Measurements from ENCODE around the gene TAF11L8.
"Not testable (repeated sequence)": the region's sequence is repeated elsewhere in the genome, so short reads cannot be mapped to it uniquely, and the experiment has no call there.

Gene TAF11L8

GRCh38 chr5:17590860-17591259 is at the start of gene TAF11L8:
Gene TAF11L8, minus strand, starts transcription at chr5:17590960.
- DNase-seq (ENCODE audit: low read depth, low spot score): not testable (repeated sequence)

DNA sequence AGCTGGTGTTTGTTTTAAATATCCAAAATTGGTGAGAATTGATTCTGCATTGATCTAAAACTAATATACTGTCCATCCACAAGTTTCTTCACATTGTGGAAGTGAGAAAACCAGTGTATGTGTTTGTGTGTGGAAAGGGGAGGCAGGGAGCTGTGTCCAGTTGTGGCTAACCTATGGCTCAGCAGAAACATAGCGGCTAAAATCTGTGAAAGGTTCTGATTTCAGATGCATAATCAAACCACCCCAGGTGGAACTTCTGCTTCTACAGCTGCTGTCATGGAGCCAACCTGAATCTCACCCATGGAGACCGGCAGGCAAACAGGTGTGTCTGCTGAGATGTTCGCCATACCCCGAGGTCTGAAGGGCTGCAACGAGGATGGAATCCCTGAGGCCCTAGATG is 43.4 kb upstream of the TAF11L8 start, which contains the start of gene TAF11L14:
Gene TAF11L14 (plus strand): TSS at position 301 of the 400 bp plus-strand sequence.
- DNase-seq (ENCODE audit: low read depth, low spot score): no peak

GRCh38 chr5:17631788-17632187 is 41.0 kb upstream of the TAF11L8 start, which contains the start of gene TAF11L13:
Gene TAF11L13, plus strand, starts transcription at chr5:17632088.
- not testable (repeated sequence) for DNase-seq (ENCODE audit: low read depth, low spot score)

DNA sequence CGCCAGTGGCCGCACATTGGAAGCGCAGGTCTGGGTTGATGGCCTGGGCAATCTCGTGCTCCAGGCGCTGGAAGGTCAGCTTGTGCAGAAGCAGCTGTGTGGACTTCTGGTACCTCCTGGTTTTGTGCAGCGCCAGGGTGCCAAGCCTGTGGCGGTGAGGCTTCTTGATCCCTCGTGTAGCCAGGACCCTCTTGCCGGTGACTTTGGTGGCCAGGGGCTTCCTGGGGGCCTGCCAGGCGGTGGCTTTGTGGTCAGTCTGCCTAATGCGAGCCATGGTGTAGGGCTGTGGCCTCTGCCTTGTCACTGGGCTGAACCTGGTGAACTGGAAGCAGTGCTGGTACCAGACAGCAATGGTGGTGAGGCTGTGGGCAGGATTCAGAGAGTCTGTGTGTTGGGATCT is 34.9 kb upstream of the TAF11L8 start:
- DNase-seq (ENCODE audit: low read depth, low spot score): no peak

- no peak for DNase-seq (ENCODE audit: low read depth, low spot score)
Observed at GRCh38 chr5:17620627-17621026, 29.9 kb upstream of the TAF11L8 start.

DNA sequence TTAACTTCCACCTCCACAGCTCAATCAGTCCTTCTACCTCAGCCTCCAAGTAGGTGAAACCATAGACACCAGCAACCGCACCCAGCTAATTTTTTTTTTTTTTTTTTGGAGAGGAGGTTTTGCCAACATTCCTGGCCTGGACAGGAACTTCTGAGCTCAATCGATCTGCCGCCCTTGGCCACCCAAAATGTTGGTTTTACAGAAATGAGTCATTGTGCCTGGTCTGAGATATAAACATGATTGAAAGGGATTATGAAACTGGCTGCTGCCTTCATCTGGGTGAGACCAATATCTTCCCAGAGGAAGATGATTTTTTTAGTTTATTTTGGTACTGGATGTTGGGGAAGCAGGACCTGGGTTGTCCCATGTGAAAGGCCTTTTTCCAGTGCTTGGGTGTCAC is 28.6 kb upstream of the TAF11L8 start:
- no peak for DNase-seq (ENCODE audit: low read depth, low spot score)

GRCh38 chr5:17614872-17615605 is 24.3 kb upstream of the TAF11L8 start:
- no peak for DNase-seq (ENCODE audit: low read depth, low spot score)

GRCh38 chr5:17610092-17610491 is 19.3 kb upstream of the TAF11L8 start, which contains the start of gene TAF11L12:
Gene TAF11L12, plus strand, starts transcription at chr5:17610392.
- DNase-seq (ENCODE audit: low read depth, low spot score): not testable (repeated sequence)

GRCh38 chr5:17607461-17607860 is 16.7 kb upstream of the TAF11L8 start:
- not testable (repeated sequence) for DNase-seq (ENCODE audit: low read depth, low spot score)

GRCh38 chr5:17604951-17605350 is 14.2 kb upstream of the TAF11L8 start:
- DNase-seq (ENCODE audit: low read depth, low spot score): no peak

DNA sequence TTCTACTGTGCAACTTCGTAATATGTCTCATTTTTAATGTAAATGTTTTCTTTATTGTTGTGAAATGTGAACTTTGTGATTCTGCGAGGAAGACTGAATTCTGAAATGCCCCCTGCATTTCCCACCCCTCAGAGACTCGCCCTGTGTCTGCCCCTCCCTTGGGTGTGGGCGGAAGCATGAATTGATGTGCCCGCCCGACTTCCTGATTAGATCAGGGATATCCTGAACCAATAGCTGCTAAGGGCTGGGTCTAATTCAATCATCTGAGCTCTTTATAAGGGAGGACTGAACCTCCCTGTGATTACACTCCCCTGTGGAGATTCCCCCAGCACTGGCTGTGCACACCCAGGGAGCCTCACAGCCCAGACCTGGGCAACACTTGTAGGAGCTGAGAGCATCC is 13.1 kb upstream of the TAF11L8 start, which contains the start of gene TAF11L11:
Gene TAF11L11 (plus strand): TSS at position 304 of the 400 bp plus-strand sequence.
- DNase-seq (ENCODE audit: low read depth, low spot score): not testable (repeated sequence)

GRCh38 chr5:17597728-17598127 is 7.0 kb upstream of the TAF11L8 start, which contains the start of gene TAF11L10:
Gene TAF11L10, minus strand, starts transcription at chr5:17597828.
- DNase-seq (ENCODE audit: low read depth, low spot score): not testable (repeated sequence)

DNA sequence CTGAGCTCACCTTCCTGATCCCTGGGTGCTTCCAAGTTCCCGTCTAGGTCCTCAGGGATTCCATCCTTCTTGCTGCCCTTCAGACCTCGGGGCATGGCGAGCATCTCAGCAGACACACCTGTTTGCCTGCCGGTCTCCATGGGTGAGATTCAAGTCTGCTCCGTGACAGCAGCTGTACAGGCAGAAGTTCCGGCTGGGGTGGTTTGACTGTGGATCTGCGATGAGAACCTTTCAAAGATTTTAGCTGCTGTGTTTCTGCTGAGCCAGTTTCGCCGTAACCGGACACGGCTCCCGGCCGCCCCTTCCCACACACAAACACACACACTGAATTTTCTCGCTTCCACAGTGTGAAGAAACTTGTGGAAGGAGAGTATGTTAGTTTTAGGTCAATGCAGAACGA is 3.5 kb upstream of the TAF11L8 start, which contains the start of gene TAF11L9:
Gene TAF11L9 (minus strand): TSS at position 140 of the 400 bp plus-strand sequence.
- not testable (repeated sequence) for DNase-seq (ENCODE audit: low read depth, low spot score)

DNA sequence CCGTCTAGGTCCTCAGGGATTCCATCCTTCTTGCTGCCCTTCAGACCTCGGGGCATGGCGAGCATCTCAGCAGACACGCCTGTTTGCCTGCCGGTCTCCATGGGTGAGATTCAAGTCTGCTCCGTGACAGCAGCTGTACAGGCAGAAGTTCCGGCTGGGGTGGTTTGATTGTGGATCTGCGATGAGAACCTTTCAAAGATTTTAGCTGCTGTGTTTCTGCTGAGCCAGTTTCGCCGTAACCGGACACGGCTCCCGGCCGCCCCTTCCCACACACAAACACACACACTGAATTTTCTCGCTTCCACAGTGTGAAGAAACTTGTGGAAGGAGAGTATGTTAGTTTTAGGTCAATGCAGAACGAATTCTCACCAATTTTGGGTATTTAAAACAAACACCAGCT is 5.1 kb downstream of the TAF11L8 start, which contains the start of gene TAF11L7:
Gene TAF11L7 (minus strand): TSS at position 101 of the 400 bp plus-strand sequence.
- DNase-seq (ENCODE audit: low read depth, low spot score): not testable (repeated sequence)

Data from activated naive CD8-positive, alpha-beta T cell treated with anti-CD3 and anti-CD28 coated beads, Interleukin-2, amount 50 U/mL, for 16 hours (primary cell).